SIG-M5 (cell line): ENCODE results near the gene CFH.
"Not testable (repeated sequence)": the region's sequence is repeated elsewhere in the genome, so short reads cannot be mapped to it uniquely, and the experiment has no call there.

Source experiments
- DNase-seq: peaks from one replicate; lab custom pipeline; 2025; lab: John Stamatoyannopoulos, UW

The CFH gene

GRCh38 chr1:196669051-196669450 is 17.2 kb downstream of the CFH start:
- no peak for DNase-seq

DNA sequence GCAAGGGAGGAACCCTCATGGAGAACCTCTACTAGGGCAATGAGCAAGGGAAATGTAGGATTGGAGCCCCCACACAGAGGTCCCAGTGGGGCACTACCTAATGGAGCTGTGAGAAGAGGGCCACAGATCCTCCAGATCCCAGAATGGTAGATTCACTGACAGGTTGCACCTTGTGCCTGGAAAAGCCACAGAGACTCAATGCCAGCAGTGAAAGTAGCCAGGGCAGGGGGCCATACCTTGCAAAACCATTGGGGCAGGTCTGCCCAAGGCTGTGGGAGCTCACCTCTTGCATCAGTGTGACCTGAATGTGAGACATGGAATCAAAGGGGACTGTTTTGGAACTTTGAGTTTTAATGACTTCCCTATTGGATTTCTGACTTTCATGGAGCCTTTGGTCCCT is 17.9 kb downstream of the CFH start:
- no peak for DNase-seq

DNA sequence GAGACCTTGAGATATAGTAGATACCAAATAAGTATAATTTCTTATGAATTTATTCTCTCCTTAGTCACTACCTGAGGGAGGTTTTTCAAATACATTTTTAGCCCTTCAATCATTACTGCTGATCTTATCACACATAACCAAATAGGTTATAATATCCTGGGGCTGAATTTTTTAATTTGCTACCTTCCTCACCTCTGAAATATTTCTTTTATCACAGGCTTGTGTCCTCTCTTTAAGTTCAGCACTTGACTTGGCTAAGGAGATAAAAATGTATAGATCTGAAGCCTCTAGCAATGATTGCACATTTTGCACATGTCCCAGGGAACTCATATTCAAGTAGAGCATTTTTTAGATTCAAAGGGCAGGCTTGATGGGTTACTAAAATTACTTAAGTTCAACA is 23.1 kb downstream of the CFH start:
- no peak for DNase-seq

DNA sequence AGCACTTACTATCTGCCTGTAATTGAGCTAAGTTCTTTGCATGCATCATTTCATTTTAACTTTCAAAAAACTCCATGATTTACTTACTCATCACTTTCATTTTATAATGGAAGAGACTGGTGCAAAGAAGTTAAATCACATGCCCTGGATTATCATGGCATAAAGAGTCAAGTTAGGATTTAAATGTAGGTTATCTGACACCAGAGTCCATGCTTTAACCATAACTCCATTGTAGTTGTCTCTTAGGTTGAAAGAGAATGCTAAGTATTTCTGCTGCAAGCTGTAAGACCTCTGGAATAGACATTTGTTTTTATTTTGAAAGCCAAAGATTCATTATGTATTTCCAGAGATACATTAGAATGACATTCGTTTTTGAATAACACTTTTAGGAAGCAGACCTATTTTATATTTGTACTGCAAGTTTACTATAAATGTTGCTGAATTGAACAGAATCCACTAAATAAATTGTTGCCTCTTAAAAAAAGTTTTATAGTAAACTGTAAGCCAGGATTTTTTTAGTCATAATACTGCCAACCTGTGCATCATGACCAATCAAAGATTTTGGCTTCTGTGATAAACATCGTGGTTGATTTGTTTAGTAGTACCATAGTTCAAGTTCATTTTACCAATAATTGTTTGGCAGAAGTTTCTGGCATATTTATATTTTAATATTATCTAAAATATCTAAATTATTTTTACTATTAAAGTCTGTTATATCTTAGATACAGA is 26.1 kb downstream of the CFH start:
- no peak for DNase-seq

GRCh38 chr1:196678510-196678884 is 26.7 kb downstream of the CFH start:
- no peak for DNase-seq

GRCh38 chr1:196680107-196680506 is 28.3 kb downstream of the CFH start:
- DNase-seq = no peak

DNA sequence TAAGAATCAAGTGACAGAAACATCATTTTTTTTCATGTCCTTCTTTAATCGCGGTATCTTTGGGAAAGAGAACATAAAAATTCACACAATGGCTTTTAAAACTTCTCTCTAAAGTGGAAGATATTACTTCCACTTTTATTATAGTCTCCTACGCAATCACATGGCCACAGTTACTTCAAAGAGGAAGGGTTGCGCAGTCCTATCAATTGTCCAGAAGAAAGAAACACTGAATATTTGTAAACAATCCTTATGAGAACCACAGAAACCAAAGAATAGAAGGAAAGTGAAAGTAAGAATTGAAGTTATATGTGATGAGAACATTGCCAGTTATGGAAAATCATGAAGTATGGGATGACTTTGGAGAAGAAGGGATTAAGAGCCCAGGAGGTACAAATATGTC is 32.6 kb downstream of the CFH start:
- DNase-seq = no peak

DNA sequence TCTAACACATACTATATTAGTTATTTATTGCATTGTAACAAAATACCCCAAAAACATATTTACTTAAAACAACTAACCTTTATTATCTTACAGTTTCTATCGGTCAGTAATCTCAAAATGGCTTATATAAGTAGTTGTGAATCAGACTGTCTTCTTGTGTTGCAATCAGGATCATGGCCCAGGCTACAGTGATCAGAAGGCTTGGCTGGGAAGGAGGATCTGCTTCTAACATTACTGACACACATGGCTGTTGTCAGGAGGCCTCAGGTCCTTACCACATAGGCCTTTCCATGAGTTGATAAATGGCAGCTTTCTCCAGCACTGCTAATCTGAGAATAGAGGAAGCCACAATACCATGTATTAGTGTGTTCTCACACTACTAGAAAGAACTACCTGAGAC is 33.7 kb downstream of the CFH start:
- DNase-seq = no peak

- DNase-seq = no peak
These were observed 37.2 kb downstream of the CFH start for GRCh38 chr1:196689001-196689400.

- no peak for DNase-seq
These were observed 38.7 kb downstream of the CFH start for GRCh38 chr1:196690582-196690981.

DNA sequence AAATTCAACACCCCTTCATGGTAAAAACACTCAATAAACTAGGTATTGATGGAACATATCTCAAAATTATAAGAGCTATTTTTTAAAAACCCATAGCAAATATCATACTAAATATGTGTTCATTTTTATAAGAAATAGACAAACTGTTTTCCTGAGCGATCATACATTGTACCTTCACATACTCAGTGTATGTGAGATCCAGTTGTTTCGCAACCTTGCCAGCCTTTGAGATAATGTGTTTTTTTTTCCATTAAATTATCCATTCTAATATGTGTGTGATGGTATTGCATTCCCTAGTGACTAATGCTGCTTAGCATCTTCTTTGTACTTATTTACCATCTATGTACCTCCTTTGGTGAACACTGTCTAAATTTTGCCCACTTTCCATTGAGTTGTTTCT is 47.1 kb downstream of the CFH start:
- DNase-seq = no peak

GRCh38 chr1:196701144-196701543 is 49.3 kb downstream of the CFH start:
- DNase-seq = no peak

GRCh38 chr1:196709892-196710291 is 58.0 kb downstream of the CFH start:
- DNase-seq = not testable (repeated sequence)

DNA sequence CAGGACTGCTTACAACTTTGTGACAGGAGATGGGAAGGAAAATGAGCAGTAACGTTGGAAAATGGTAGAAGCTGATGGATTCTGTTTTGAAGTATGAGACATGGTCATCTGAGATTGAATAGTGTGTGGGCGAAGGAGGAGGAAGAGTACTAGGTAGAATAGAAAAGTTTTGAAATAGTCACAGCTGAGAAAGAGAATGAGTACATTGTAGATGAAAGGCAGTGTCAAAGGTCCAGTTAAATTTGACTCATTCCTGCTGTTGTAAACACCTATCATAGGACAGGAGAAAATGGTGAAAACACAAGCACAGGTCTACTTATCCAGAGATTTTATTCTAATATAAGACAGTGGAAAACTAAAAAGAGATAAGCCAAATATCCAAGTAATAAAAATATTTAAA is 66.0 kb downstream of the CFH start:
- no peak for DNase-seq

GRCh38 chr1:196723325-196724185 is 71.7 kb downstream of the CFH start:
- DNase-seq = no peak

DNA sequence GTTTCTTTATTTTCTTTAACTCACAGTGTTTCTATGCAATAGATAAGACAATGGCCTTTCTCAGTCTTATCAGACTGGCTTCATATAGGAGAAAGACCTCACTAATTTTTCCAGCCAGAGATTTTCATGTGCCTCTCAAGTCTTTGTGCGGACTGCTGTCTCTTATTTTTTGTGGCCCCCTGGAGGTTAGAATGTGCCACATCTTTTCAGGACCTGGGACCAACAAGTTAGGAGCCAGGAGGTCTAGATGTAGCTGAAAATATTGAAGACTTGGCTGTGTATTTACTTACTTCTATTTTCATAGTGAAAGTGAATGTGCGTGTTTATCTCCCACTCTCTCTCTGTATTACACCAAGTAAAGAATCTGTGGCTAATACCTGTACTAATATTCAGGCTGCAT is 80.7 kb downstream of the CFH start:
- DNase-seq = no peak

- DNase-seq = no peak
These were observed 81.5 kb downstream of the CFH start for GRCh38 chr1:196733091-196733970.

DNA sequence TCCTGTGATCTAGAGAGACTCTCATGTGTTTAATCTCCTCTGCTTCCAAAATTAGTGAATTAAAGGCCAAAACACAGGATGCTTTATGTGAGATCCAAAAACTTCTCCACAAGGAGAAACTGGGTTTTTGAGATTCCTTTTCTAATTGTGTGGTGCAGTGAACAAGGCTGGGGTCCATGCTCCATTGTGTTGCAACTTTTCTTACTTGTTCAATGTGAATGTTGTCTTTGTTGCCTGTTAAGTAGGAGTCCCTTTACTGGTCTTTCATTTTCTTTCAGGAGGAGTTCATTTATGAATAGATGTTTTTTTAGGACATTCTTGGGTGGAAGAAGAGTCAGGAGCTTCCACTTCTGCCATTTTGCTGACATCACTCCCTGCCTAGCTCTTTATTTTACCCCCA is 82.2 kb downstream of the CFH start:
- no peak for DNase-seq

DNA sequence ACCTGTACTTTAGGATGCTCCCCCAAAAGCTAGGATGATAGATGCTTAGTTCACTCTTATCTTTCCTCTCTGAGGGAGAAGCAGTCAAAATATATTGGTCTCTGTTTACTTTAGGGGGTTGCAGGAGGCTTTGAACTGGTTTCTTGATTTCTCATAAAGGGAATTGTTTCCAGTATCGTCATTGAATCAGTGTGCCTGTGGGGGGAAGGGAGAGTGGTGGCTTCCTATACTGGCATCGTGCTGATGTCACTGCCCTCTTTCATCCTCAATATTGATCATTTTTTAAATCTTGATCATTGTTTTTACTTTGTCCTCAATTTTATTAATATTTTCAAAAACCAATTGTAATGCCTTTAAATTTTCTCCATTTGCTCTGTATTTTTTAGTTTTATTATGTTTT is 82.6 kb downstream of the CFH start:
- no peak for DNase-seq

GRCh38 chr1:196738730-196739129 is 86.9 kb downstream of the CFH start:
- DNase-seq = no peak

DNA sequence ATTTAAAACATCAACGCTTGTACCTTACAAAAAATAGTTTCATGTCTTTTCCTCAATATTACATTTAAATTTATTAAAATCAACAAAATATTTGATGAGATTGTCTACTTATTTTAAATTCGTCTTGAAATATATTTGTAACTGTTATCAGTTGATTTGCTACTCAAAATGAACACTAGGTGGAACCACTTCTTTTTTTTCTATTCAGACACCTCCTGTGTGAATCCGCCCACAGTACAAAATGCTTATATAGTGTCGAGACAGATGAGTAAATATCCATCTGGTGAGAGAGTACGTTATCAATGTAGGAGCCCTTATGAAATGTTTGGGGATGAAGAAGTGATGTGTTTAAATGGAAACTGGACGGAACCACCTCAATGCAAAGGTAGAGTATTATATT is 91.4 kb downstream of the CFH start:
- not testable (repeated sequence) for DNase-seq

DNA sequence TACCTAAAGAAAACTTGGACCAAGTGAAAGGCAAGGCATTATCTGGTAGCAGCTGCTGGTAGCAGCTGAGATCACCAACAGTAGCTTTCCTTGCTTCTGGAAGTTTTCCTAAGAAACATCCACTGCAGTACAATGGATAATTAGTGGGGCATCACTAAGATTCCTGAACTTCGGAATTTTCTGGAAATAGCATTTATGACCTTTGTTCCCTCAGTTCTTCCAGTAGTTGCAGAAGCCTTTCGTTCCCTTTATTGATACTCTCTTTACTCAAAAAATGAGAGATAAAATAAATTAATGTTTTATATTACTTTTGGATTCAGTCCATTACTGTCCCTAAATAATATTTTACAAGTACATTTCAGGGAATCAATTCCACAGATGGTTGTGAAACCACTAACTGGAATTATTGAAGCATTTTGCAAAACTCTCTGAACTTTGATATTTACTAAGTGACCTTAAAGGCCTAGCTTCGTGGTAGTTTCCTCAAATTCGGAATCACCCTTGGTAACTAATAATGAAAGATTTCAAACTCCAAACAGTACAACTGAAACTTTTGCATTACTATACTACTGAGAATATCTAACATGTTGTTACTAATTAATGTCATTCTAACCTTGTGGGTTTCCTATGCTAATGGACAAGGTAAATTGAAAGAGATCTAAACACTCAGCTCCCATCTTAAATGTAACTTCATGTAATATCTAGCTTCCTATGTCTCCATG is 113.3 kb downstream of the CFH start:
- DNase-seq = not testable (repeated sequence)
